H1 (cell line): ENCODE measurements around the gene OR52E5. TPM values are rescaled to one million over a fixed set of nuclear protein-coding genes. Genes with fewer than 3 reads are reported as not detected.

Source experiments
- CTCF ChIA-PET: fragments of 300-600 bp; sonication (Branson Sonifier 250); formaldehyde crosslinking; loops from one replicate; lab custom pipeline; 2021; ENCODE audit not compliant: partially characterized antibody; lab: Charles Lee
- POLR2A ChIA-PET: fragments of 300-600 bp; sonication (Branson Sonifier 250); formaldehyde crosslinking; loops from one replicate; lab custom pipeline; 2021; ENCODE audit warnings: inconsistent platforms; ENCODE audit not compliant: partially characterized antibody; lab: Charles Lee
- DNase-seq, 2 experiments: peaks; one replicate each; pipeline versions ENCODE4 v3.0.0 to v3.0.0-alpha.2; 2010 to 2022; ENCODE audit warnings: low spot score in 2 of 2, low read depth in 1 of 2, mixed read lengths in 1 of 2
- FAIRE-seq: peaks from 2 replicates; lab custom pipeline; 2011; peaks lifted over from hg19 to GRCh38; lab: Jason Lieb, UNC
- H2AFZ ChIP-seq: 2 replicates; pipeline ENCODE4 v1.8.1; 2012; ENCODE audit warnings: low read length, inconsistent platforms
- H2AK5ac ChIP-seq: 2 replicates; pipeline ENCODE4 v1.6.1; 2013; ENCODE audit warnings: low read depth, low read length
- H2BK120ac ChIP-seq: replicated peaks from 2 replicates; pipeline ENCODE3; 2013; ENCODE audit warnings: low read depth, low read length, inconsistent platforms
- H2BK12ac ChIP-seq: 2 replicates; pipeline ENCODE4 v1.6.1; 2013; ENCODE audit warnings: low read depth, low read length
- H2BK15ac ChIP-seq: 2 replicates; pipeline ENCODE4 v1.6.1; 2013; ENCODE audit warnings: low read length
- H2BK20ac ChIP-seq: 2 replicates; pipeline ENCODE4 v1.6.1; 2013; ENCODE audit warnings: low read length
- H2BK5ac ChIP-seq: 2 replicates; pipeline ENCODE4 v1.6.1; 2013; ENCODE audit warnings: low read depth, low read length
- H3K14ac ChIP-seq: 2 replicates; pipeline ENCODE4 v1.6.1; 2013; ENCODE audit warnings: inconsistent platforms; ENCODE audit not compliant: insufficient read length
- H3K18ac ChIP-seq: 2 replicates; pipeline ENCODE4 v1.6.1; 2013; ENCODE audit warnings: low read length; ENCODE audit errors: extremely low read depth
- H3K23ac ChIP-seq: 2 replicates; pipeline ENCODE4 v1.6.1; 2013; ENCODE audit warnings: inconsistent platforms; ENCODE audit not compliant: insufficient read length
- H3K23me2 ChIP-seq: 2 replicates; pipeline ENCODE4 v1.6.1; 2013; ENCODE audit warnings: low read depth, low read length
- H3K27ac ChIP-seq: 2 replicates; pipeline ENCODE4 v1.6.1; 2011; ENCODE audit warnings: low read depth, low read length, inconsistent platforms
- H3K27me3 ChIP-seq, 4 experiments: replicated peaks in 1 of 4; 1 replicate in 1 of 4; 2 replicates in 3 of 4; pipeline versions ENCODE4 v1.6.1 to v1.8.1; 2011 to 2013; ENCODE audit warnings: low read length in 3 of 4, mild to moderate bottlenecking in 3 of 4, inconsistent platforms in 2 of 4, mixed read lengths in 2 of 4, moderate library complexity in 1 of 4; ENCODE audit not compliant: control insufficient read depth in 3 of 4, insufficient read depth in 3 of 4; ENCODE audit errors: extremely low read depth in 1 of 4
- H3K36me3 ChIP-seq, 4 experiments: 2 replicates each; pipeline versions ENCODE4 v1.6.1 to v1.8.1; 2011 to 2013; ENCODE audit warnings: mild to moderate bottlenecking in 4 of 4, low read length in 3 of 4, moderate library complexity in 2 of 4, control low read depth in 1 of 4, inconsistent platforms in 1 of 4; ENCODE audit not compliant: insufficient read depth in 4 of 4, control insufficient read depth in 2 of 4
- H3K4ac ChIP-seq: replicated peaks from 2 replicates; pipeline ENCODE3; 2013; ENCODE audit warnings: low read length, low read depth, mixed read lengths, inconsistent platforms; ENCODE audit not compliant: insufficient read length
- H3K4me1 ChIP-seq, 4 experiments: replicated peaks in 1 of 4; 1 replicate in 1 of 4; 2 replicates in 3 of 4; pipeline versions ENCODE4 v1.6.1 to v1.8.1; 2011 to 2013; ENCODE audit warnings: low read length in 3 of 4, inconsistent platforms in 2 of 4, mixed read lengths in 1 of 4; ENCODE audit not compliant: insufficient read depth in 4 of 4, control insufficient read depth in 3 of 4
- H3K4me2 ChIP-seq, 2 experiments: 2 replicates each; pipeline versions ENCODE4 v1.6.1 to v1.8.1; 2011 to 2013; ENCODE audit warnings: low read depth in 2 of 2, low read length in 2 of 2, control low read depth in 1 of 2, inconsistent platforms in 1 of 2, mild to moderate bottlenecking in 1 of 2; ENCODE audit not compliant: insufficient read depth in 1 of 2
- H3K4me3 ChIP-seq, 4 experiments: fragments of 200-600, 300-600 bp in 1 of 4; sonication (generic), shearing (Covaris generic), sonication (Bioruptor Twin) in 1 of 4; 2 replicates each; pipeline versions ENCODE4 v1.5.1 to v1.8.1; 2011 to 2016; ENCODE audit warnings: low read length in 4 of 4, low read depth in 3 of 4, control low read depth in 2 of 4, inconsistent platforms in 2 of 4, mild to moderate bottlenecking in 2 of 4, mixed read lengths in 1 of 4, moderate library complexity in 1 of 4; ENCODE audit not compliant: insufficient read depth in 2 of 4; ENCODE audit errors: extremely low read depth in 1 of 4
- H3K56ac ChIP-seq: replicated peaks from 2 replicates; pipeline ENCODE3; 2013; ENCODE audit warnings: low read depth, mild to moderate bottlenecking, mixed read lengths, low read length, inconsistent platforms; ENCODE audit not compliant: insufficient read length
- H3K79me1 ChIP-seq: 2 replicates; pipeline ENCODE4 v1.6.1; 2013; ENCODE audit warnings: low read depth, low read length, control low read depth
- H3K79me2 ChIP-seq, 2 experiments: 2 replicates each; pipeline versions ENCODE4 v1.6.1 to v1.8.1; 2012 to 2013; ENCODE audit warnings: low read length in 2 of 2, mild to moderate bottlenecking in 2 of 2, inconsistent platforms in 1 of 2; ENCODE audit not compliant: insufficient read depth in 2 of 2, control insufficient read depth in 1 of 2
- H3K9ac ChIP-seq, 4 experiments: replicated peaks in 1 of 4; 1 replicate in 1 of 4; 2 replicates in 3 of 4; pipeline versions ENCODE4 v1.6.1 to v1.8.1; 2011 to 2013; ENCODE audit warnings: low read depth in 3 of 4, low read length in 3 of 4, control low read depth in 2 of 4, mild to moderate bottlenecking in 2 of 4, moderate library complexity in 2 of 4, inconsistent platforms in 1 of 4; ENCODE audit errors: extremely low read depth in 1 of 4
- H3K9me3 ChIP-seq, 2 experiments: 2 replicates each; pipeline versions ENCODE4 v1.6.1 to v1.8.1; 2012 to 2013; ENCODE audit warnings: mild to moderate bottlenecking in 2 of 2, moderate library complexity in 2 of 2, control low read depth in 1 of 2, inconsistent platforms in 1 of 2, low read depth in 1 of 2, low read length in 1 of 2, mixed read lengths in 1 of 2; ENCODE audit not compliant: insufficient read depth in 2 of 2
- H4K20me1 ChIP-seq, 2 experiments: replicated peaks in 1 of 2; 2 replicates each; pipeline versions ENCODE3 to v1.8.1; 2011 to 2013; ENCODE audit warnings: inconsistent platforms in 2 of 2, low read length in 2 of 2, mild to moderate bottlenecking in 1 of 2; ENCODE audit not compliant: insufficient read depth in 2 of 2, control insufficient read depth in 1 of 2
- H4K5ac ChIP-seq: 2 replicates; pipeline ENCODE4 v1.6.1; 2013; ENCODE audit warnings: low read length, low read depth, mixed read lengths, inconsistent platforms; ENCODE audit not compliant: insufficient read length
- H4K8ac ChIP-seq: 2 replicates; pipeline ENCODE4 v1.8.0; 2013; ENCODE audit warnings: mild to moderate bottlenecking, moderate library complexity, low read length, inconsistent platforms; ENCODE audit not compliant: insufficient read depth; ENCODE audit errors: extremely low read depth
- H4K91ac ChIP-seq: replicated peaks from 2 replicates; pipeline ENCODE3; 2013; ENCODE audit warnings: low read length, mixed read lengths, inconsistent platforms; ENCODE audit not compliant: insufficient read length
- EZH2 ChIP-seq: fragments of 200-600 bp; sonication (generic); IDR thresholded peaks from 2 replicates; pipeline ENCODE4 v1.7.1; 2012; ENCODE audit warnings: low read depth, mild to moderate bottlenecking, moderate library complexity, low read length, inconsistent platforms; ENCODE audit not compliant: severe bottlenecking
- POLR2A ChIP-seq, 2 experiments: IDR thresholded peaks; 1 replicate in 1 of 2; 2 replicates in 1 of 2; pipeline ENCODE4 v1.6.1; 2011; ENCODE audit warnings: low read depth in 2 of 2, low read length in 2 of 2, mild to moderate bottlenecking in 2 of 2; ENCODE audit errors: control extremely low read depth in 1 of 2
- SIX5 ChIP-seq: IDR thresholded peaks from 2 replicates; pipeline ENCODE4 v1.6.1; 2011; ENCODE audit warnings: mild to moderate bottlenecking, low read depth, low read length
- TAF7 ChIP-seq: optimal IDR thresholded peaks from 2 replicates; pipeline ENCODE3; 2011; ENCODE audit warnings: low read depth, mild to moderate bottlenecking, inconsistent platforms, low read length, moderate library complexity, borderline replicate concordance
- TCF12 ChIP-seq: IDR thresholded peaks from 2 replicates; pipeline ENCODE4 v1.6.1; 2011; ENCODE audit warnings: low read depth, mild to moderate bottlenecking, low read length
- WGBS, 2 experiments: shearing (Covaris generic) in 1 of 2; methylation state at CpG; one replicate each; pipeline versions ENCODE4 v1.1.6 to v1.1.7; 2013 to 2015; ENCODE audit warnings: low lambda C conversion rate in 2 of 2, mixed read lengths in 2 of 2, inconsistent platforms in 1 of 2, low coverage in 1 of 2, missing lambda C conversion rate in 1 of 2; ENCODE audit not compliant: insufficient replicate concordance in 2 of 2, insufficient coverage in 1 of 2, insufficient read length in 1 of 2; ENCODE audit errors: extremely low coverage in 1 of 2, missing lambda C conversion rate in 1 of 2; 5-methylcytosine and 5-hydroxymethylcytosine counted together
- polyA plus RNA-seq, 7 experiments: library from polyadenylated mRNA; depleted of rRNA in 3 of 7; stranded (reverse) in 5 of 7; unstranded in 2 of 7; fragments of >200 nt in 5 of 7; fragments of 200-250 nt in 2 of 7; gene quantifications; 1 replicate in 5 of 7; 2 replicates in 1 of 7; 4 replicates in 1 of 7; pipeline versions ENCODE4 v1.2.1 to v1.2.3, GENCODE V29; 2011 to 2013; ENCODE audit warnings: missing spikeins in 2 of 7, mixed read lengths in 2 of 7
- total RNA-seq: library from RNA; stranded (reverse); fragmentation: NEBNext Ultra II Directional; extraction: Animal tissue kit (Norgen Biotek cat#: 25700); gene quantifications from 2 replicates; pipeline ENCODE4 v1.2.1, GENCODE V29; 2021
- TF ChIP-seq, protein P1 (sequence below): IDR thresholded peaks from 2 replicates; pipeline ENCODE4 v1.6.1; 2011; ENCODE audit warnings: low read depth, mild to moderate bottlenecking, low read length; ENCODE audit not compliant: insufficient read depth
- TF ChIP-seq, protein P2 (sequence below): IDR thresholded peaks from 2 replicates; pipeline ENCODE4 v1.6.1; 2011; ENCODE audit warnings: low read length, improper control_type of control experiment

The OR52E5 gene
- total and polyA plus RNA-seq, 2 of the 8 experiments (the other 6 are each of a cell fraction or from before 2014, with no cell fraction given) = not detected

DNA sequence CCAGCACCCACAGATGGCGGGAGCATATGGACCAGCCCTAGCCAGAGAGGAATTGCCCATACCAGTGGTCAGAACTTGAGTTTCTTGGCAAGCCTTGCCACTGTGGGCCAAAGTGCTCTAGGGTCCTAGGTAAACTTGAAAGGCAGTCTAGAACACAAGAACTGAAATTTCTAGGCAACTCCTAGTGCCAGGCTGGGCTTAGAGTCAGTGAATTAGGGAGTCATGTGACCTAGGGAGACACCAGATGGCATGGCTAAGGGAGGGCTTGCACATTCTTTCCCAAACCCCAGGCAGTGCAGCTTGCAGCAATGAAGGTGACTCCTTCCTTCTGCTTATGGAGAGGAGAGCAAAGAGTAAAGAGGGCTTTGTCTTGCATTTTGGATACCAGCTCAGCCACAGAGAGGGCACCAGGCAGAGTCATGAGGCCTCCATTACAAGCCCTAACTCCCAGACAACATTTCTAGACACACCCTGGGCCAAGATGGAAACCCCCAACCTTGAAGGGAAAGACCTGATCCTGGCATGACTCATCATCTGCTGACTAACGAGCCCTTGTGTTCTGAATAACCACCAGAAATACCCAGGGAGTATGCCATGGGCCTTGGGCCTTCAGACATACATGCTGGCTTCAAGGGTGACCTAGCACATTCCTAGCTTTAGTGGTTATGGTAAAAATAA lies 29.9 kb downstream of the OR52E5 start:
- Histone ChIP-seq H3K4me1 (no peaks in the 10 kb centered on the region), H3K27me3 (no peaks in the 10 kb centered on the region), H3K36me3 (no peaks in the 10 kb centered on the region), H4K8ac (no peak overlapping the region), H3K27ac (no peak overlapping the region), H3K4me2 (no peak overlapping the region), H2BK120ac (no peak overlapping the region), H4K20me1 (no peaks in the 10 kb centered on the region), H3K4me3 (no peak overlapping the region), H3K23me2 (no peaks in the 10 kb centered on the region), H2BK5ac (no peak overlapping the region), H2BK20ac (no peak overlapping the region), H2BK15ac (no peak overlapping the region), H3K56ac (no peak overlapping the region), H3K79me2 (no peaks in the 10 kb centered on the region), H3K18ac (no peak overlapping the region), H4K5ac (no peak overlapping the region), H4K91ac (no peak overlapping the region), H2BK12ac (no peak overlapping the region), H2AFZ (no peak overlapping the region; the same call in 1 of the 2 replicates), H2AK5ac (no peak overlapping the region), H3K4ac (no peak overlapping the region), H3K9me3 (peaks cover 0 to 4% of the 10 kb centered on the region in 2 experiments; a peak in 1 of 4 replicates), H3K9ac (no peak overlapping the region), H3K79me1 (no peaks in the 10 kb centered on the region), H3K14ac (no peak overlapping the region), H3K23ac (no peak overlapping the region)
- WGBS, 2 experiments = 78% methylated on average over 2 of the region's 2 CpGs; no CpG with 5 or more reads in 1 of the 2 experiments
- DNase-seq (no peak), FAIRE-seq (no peak)
- TF ChIP-seq TAF7 (no peak), TCF12 (no peak), SIX5 (no peak), EZH2 (no peak), POLR2A (IDR thresholded peaks at IDR 0.05; ENCODE audit: control extremely low read depth in 1 of 2, low read depth in 2 of 2, low read length in 2 of 2) (no peak)
- TF ChIP-seq, protein P1, sequence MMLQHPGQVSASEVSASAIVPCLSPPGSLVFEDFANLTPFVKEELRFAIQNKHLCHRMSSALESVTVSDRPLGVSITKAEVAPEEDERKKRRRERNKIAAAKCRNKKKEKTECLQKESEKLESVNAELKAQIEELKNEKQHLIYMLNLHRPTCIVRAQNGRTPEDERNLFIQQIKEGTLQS = no peak
- TF ChIP-seq, protein P2, sequence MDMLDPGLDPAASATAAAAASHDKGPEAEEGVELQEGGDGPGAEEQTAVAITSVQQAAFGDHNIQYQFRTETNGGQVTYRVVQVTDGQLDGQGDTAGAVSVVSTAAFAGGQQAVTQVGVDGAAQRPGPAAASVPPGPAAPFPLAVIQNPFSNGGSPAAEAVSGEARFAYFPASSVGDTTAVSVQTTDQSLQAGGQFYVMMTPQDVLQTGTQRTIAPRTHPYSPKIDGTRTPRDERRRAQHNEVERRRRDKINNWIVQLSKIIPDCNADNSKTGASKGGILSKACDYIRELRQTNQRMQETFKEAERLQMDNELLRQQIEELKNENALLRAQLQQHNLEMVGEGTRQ = no peak
- ChIA-PET POLR2A (no interaction called here), CTCF (interaction anchor here (1.3 kb wide), 1 partner anchor 335 kb away, joined by 4 read pairs; no protein-coding TSS in a partner anchor)
